ENCODE data around the gene CASS4.

Gene CASS4

GRCh38 chr20:56433880-56434255 is 21.8 kb downstream of the CASS4 start:
- no peaks in the 10 kb centered on the region for H3K9me3 ChIP-seq (ENCODE audit: control insufficient read depth, low read length)
- no peaks in the 10 kb centered on the region for H3K27me3 ChIP-seq (ENCODE audit: control insufficient read depth, insufficient read depth, low read length)
- no peaks in the 10 kb centered on the region for H3K4me1 ChIP-seq
- H3K27ac ChIP-seq = no peak overlapping the region
- H3K9ac ChIP-seq = no peak overlapping the region
- TF ChIP-seq, protein P1, sequence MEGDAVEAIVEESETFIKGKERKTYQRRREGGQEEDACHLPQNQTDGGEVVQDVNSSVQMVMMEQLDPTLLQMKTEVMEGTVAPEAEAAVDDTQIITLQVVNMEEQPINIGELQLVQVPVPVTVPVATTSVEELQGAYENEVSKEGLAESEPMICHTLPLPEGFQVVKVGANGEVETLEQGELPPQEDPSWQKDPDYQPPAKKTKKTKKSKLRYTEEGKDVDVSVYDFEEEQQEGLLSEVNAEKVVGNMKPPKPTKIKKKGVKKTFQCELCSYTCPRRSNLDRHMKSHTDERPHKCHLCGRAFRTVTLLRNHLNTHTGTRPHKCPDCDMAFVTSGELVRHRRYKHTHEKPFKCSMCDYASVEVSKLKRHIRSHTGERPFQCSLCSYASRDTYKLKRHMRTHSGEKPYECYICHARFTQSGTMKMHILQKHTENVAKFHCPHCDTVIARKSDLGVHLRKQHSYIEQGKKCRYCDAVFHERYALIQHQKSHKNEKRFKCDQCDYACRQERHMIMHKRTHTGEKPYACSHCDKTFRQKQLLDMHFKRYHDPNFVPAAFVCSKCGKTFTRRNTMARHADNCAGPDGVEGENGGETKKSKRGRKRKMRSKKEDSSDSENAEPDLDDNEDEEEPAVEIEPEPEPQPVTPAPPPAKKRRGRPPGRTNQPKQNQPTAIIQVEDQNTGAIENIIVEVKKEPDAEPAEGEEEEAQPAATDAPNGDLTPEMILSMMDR (IDR thresholded peaks at IDR 0.05) = no peak
- no peak overlapping the region for H3K4me3 ChIP-seq (ENCODE audit: low read depth, low read length)
- H3K36me3 ChIP-seq (ENCODE audit: control insufficient read depth, insufficient read depth, low read length) = no peaks in the 10 kb centered on the region
- H3K4me2 ChIP-seq (ENCODE audit: low read length) = no peak overlapping the region
- H3K79me2 ChIP-seq = no peaks in the 10 kb centered on the region
- H2AFZ ChIP-seq = no peak overlapping the region

DNA sequence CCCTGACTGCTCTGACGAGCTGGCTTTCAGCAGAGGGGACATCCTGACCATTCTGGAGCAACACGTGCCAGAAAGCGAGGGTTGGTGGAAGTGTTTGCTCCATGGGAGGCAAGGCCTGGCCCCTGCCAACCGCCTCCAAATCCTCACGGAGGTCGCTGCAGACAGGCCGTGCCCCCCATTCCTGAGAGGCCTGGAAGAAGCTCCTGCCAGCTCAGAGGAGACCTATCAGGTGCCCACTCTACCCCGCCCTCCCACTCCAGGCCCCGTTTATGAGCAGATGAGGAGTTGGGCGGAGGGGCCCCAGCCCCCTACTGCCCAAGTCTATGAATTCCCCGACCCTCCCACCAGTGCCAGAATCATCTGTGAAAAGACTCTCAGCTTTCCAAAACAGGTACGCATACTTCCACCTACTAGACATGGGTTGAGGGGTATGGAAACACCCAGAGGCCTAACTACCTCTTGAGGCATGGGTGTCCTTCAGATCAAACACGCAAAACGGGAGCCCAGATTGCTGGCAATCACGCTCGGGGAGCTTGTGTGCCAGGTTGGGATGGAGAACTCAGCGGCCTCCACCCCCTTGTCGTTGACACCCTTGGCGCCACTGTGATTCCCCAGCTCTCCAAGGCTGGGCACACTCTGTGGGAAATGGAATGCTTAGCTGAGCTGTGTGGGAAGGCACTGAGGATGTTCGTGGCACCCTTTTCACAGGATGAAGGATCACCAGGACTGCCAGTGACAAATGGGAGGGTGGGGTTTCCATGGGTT is 25.3 kb downstream of the CASS4 start:
- Histone ChIP-seq H3K36me3 (ENCODE audit: control insufficient read depth, insufficient read depth, low read length) (no peaks in the 10 kb centered on the region), H3K79me2 (no peaks in the 10 kb centered on the region), H3K4me2 (ENCODE audit: low read length) (no peak overlapping the region), H3K4me3 (ENCODE audit: low read depth, low read length) (no peak overlapping the region), H3K4me1 (no peaks in the 10 kb centered on the region), H2AFZ (no peak overlapping the region), H3K27ac (no peak overlapping the region), H3K9me3 (ENCODE audit: control insufficient read depth, low read length) (no peaks in the 10 kb centered on the region), H3K27me3 (ENCODE audit: control insufficient read depth, insufficient read depth, low read length) (no peaks in the 10 kb centered on the region), H3K9ac (no peak overlapping the region)
- TF ChIP-seq, protein P1 (IDR thresholded peaks at IDR 0.05) = no peak

DNA sequence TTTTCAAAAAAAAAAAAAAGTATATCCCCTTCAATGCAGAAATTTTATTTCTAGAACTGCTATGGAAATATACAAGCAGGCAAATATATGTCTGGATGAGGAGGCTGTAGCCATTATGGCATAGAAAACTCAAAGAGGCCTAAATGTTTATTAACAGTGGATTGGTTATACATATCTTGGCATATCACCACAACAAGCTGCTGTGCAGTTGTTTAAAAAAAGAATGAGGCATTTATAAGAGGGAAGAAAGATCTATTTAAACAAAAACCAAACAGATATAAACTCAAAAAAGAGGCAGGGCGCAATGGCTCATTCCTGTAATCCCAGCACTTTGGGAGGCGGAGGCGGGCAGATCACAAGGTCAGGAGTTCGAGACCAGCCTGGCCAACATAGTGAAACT is 26.2 kb downstream of the CASS4 start:
- Histone ChIP-seq H3K4me2 (ENCODE audit: low read length) (no peak overlapping the region), H3K4me1 (no peaks in the 10 kb centered on the region), H3K79me2 (no peaks in the 10 kb centered on the region), H3K4me3 (ENCODE audit: low read depth, low read length) (no peak overlapping the region), H2AFZ (no peak overlapping the region), H3K27ac (no peak overlapping the region), H3K36me3 (ENCODE audit: control insufficient read depth, insufficient read depth, low read length) (no peaks in the 10 kb centered on the region), H3K9ac (no peak overlapping the region), H3K9me3 (ENCODE audit: control insufficient read depth, low read length) (no peaks in the 10 kb centered on the region), H3K27me3 (ENCODE audit: control insufficient read depth, insufficient read depth, low read length) (no peaks in the 10 kb centered on the region)
- TF ChIP-seq, protein P1 (IDR thresholded peaks at IDR 0.05) = no peak

GRCh38 chr20:56439771-56440291 is 27.8 kb downstream of the CASS4 start:
- Histone ChIP-seq H3K4me2 (ENCODE audit: low read length) (no peak overlapping the region), H3K9ac (no peak overlapping the region), H3K9me3 (ENCODE audit: control insufficient read depth, low read length) (no peaks in the 10 kb centered on the region), H3K27ac (no peak overlapping the region), H3K4me3 (ENCODE audit: low read depth, low read length) (no peak overlapping the region), H3K27me3 (ENCODE audit: control insufficient read depth, insufficient read depth, low read length) (no peaks in the 10 kb centered on the region), H2AFZ (no peak overlapping the region), H3K79me2 (no peaks in the 10 kb centered on the region), H3K4me1 (no peaks in the 10 kb centered on the region), H3K36me3 (ENCODE audit: control insufficient read depth, insufficient read depth, low read length) (no peaks in the 10 kb centered on the region)
- TF ChIP-seq, protein P1 (IDR thresholded peaks at IDR 0.05) = no peak
